Fibroblast of gingiva (primary cell): Measurements from ENCODE around the gene RPTOR.
"Not testable (repeated sequence)": the region's sequence is repeated elsewhere in the genome, so short reads cannot be mapped to it uniquely, and the experiment has no call there.

Source experiments
- DNase-seq: peaks from one replicate; pipeline ENCODE4 v3.0.0-alpha.2; 2011; ENCODE audit warnings: low read depth

RPTOR gene

DNA sequence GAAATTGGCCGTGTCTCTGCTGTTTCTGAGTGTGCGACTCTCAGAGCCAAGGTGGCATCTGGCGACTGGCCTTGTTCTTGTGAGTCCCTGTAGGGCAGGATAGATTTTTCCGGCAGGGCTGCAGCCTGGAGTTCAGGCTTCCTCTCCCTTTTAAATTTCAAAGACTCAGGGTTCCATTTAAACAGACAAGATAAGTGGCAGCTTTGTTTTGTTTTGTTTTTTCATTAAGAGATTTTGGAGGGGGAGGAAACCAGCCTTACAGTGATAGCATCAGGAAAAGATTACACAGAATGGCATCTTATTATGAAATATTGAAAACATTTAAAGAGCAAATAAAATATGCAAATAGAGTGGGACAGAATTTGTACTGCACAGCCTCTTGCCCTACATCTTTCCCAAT is 151.3 kb downstream of the RPTOR start:
- peak; percentile 54 for DNase-seq

DNA sequence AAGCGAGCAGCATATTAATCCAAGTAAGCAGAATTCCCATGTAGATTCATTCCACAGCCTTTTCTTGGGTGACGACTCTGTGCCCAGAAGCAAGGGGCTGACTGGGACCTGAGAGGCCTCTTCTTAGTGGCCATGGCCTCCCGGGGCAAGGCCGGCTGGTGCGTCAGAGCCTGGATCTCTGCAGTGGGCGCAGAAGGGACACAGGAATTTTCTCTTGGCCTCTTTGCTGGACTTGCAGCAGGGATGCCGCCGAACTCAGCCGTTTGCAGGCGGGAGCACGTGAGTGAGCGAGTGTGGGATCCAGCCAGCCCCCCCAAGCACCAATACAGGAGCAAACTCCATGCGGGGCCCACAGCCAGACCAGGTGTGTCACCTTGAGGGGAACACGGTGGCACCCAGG is 151.8 kb downstream of the RPTOR start:
- peak; percentile 58 for DNase-seq

DNA sequence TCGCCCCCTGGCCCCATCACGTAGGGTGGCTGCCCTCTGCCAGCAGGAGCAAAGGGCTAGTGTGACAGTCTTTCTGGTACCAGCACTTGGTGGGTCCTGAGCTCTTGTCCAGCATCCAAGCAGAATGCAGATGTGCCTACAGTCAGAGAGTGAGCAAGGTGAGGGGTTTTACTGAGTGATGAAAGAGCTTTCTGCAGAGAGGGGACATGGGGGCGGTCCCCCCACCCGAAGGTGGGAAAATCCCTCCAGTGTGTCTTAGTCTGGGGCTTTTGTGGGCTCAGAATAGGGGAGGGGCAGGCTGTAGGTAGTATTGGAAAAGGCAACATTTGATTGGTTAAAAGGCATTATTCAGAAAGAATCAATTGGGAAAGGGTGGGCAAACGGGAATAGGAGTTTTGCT is 152.3 kb downstream of the RPTOR start:
- no peak for DNase-seq

DNA sequence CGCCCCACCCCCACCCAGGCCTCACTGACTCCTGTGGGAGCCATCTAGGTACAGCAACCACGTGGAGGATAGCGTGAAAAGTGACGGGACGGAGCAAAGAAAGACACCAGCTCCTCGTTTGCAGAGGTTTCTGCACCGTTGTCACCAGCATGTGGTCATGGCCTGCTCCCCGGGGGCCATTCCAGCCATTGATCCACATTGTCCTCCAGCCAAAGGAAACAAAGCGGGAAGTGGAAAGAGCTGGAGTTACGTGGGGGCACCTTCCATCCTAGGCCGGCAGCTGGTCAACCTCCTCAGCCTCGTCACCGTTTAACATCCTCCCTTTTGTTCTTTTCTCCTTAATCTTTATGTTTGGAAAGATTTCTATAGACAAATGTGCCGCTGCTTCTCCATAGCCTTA is 153.7 kb downstream of the RPTOR start:
- no peak for DNase-seq

DNA sequence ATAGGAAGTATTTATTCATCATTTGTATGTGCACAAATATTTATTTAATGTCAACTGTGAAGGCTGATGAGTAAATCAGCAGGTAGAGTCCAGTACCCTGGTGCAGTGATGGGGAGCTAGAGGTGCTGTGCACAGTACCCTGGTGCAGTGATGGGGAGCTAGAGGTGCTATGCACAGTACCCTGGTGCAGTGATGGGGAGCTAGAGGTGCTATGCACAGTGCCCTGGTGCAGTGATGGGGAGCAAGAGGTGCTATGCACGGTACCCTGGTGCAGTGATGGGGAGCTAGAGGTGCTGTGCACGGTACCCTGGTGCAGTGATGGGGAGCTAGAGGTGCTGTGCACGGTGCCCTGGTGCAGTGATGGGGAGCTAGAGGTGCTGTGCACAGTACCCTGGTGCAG is 154.6 kb downstream of the RPTOR start:
- not testable (repeated sequence) for DNase-seq

DNA sequence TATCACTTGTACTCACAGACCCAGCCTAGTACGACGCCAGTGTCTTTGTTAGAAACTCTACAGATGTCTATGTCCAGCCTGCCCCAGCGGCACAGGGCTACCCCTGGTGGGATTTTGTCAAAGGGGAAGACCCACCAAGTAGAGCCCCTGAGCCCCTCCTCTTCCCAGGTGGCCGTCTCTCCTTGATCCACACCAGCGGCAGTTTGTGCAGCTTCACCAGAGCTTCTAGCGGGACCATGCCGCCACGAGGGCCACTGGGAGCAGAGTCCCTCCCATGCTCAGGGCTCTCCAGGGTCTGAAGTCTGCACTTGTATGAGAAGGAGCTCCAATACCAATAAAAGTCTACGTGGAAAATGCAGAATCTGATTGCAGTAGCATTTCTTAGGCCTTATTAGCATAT is 157.1 kb downstream of the RPTOR start:
- DNase-seq, result no peak

DNA sequence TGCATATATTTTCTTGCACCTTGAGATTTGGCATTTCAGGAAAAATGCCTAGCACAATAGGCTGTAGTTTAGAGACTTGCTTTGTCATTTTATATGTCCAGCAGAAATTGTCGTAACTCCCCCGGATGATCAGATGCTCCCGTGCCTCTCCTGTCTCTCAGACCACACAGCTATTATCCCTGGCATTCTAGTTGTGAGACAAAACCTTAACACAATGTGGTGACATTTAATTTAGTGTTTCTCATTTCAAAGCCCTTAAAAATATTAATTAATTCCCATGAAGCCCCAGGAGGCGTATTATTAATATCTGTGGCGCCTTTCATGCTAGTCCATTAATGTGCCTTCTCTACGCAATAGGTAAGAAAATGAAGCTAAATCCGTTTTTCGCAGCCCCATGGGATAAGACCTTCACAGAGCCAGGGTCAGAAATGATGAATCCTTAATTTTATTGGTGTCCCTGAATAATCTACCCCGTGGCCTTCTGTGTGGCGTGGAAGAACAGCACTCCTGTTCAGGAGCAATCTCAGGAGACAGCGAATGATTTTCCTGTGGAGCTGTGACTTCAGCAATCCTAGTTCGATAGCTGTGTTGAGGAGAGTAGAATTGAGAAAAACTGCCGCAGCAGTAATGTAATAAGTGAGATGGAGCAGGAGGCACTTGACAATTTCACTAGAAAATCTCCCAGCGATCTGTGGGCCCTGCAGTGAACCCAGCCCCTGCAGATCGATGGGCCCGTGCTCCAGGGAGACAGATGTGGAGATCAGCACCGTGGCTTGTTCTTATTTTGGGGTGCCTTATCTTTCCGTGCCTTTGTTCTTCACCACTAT is 157.9 kb downstream of the RPTOR start:
- no peak for DNase-seq

DNA sequence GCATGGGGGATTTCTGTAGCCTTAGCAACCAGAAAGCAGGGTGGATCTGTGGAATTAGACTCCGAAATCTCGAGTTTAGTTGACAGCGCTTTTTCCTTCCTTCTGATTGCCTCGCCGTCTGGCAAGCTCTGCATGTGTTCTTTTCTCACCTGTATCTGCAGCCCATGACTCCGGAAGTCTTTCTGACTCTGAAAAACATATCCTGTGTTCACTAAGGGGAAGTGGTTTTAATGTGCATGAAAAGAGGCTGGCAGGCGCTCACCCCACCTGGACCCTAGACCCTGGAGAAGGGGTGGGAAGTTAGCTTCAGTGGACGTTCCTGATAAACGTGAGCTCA is 158.5 kb downstream of the RPTOR start:
- DNase-seq, result no peak

DNA sequence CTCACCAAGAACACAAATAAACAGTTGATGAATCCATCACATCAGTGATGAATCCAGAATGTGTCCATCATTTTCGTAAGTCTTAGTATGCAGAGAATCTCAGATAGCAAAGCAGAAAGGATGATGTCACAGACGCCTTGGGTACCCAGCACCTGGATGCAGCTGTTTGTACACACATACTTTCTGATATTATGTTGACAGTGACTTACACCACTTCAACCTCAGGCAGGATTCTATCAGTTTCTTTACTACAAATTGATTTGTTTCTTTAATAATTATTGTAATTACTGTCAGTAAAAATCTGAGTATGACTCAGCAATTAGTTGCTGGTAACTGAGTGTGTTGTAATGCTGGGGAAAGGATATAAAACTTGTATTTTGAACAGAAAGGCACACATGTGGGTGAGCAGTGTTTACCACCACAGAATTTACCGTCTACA is 159.8 kb downstream of the RPTOR start:
- peak; percentile 14 for DNase-seq

DNA sequence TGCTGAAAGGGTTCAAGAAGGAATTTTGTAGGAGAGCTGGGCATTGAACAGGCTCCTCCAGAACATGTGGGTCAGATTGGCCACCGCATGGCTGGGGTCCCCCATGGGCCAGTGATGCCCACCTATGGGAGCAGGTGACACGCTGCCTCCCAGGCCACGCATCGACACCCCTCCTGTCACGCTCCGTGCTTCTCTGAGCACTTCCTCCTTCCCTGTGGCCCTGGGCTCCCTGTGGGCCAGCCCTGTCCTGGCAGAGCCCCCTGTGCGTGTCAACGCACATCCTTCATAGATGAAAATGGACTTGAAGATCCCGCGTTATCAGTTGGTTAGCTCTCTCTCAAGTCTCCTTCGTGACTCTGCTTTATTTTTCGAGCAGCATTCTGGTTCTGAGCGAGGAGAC is 160.3 kb downstream of the RPTOR start:
- no peak for DNase-seq

DNA sequence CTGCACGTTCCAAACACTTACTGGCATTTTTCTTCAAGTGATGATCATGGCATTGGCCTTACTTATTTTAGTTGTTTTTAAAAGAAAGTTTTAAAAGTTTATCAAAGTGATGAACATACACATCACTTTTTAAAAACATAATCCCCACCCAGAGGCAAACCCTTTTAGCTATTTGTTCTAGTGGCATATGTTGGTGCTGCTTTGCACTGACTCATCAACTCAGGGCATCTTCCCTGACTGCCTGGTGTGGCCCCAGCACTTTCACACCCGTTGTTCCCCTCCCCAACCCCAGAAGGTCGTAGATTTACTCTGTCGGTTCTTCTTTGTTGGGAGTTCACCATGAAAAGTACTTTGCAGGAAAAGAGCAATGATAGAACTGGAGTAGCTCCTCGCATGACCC is 161.3 kb downstream of the RPTOR start:
- DNase-seq, result no peak

DNA sequence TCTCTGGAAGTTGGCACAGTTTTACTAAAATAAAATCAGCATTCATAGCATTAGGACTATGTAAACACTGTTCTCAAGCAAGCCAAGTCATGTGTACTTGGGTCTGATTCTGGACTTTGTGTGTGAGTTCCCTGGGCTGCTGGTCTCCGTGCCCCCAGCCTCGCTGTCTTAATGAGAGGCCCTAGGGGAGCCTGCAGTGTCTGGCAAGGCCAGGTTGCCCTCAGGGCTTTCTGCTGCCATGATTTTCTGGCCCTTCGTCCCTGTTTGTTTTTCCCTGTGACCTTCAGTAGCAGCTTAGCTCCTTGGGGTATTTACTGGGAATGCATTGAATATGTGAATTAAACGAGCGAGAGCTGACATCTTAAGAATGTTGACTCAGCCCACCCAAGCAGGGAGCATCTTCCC is 161.8 kb downstream of the RPTOR start:
- no peak for DNase-seq

DNA sequence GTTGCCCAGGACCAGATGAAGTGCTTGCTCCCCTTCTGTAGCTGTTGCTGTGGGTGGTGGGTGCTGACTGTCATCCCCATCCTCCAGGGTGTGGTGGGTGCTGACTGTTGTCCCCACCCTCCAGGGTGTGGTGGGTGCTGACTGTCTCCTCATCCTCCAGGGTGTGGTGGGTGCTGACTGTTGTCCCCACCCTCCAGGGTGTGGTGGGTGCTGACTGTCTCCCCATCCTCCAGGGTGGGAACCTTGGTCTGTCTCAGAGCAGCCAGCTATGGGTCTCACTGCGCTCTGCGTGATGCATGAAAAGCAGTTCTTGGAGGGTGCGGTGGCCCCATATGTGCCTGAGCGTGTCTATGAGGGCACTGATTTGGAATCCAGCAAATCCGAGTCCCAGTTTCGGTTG is 163.8 kb downstream of the RPTOR start:
- DNase-seq, result no peak

DNA sequence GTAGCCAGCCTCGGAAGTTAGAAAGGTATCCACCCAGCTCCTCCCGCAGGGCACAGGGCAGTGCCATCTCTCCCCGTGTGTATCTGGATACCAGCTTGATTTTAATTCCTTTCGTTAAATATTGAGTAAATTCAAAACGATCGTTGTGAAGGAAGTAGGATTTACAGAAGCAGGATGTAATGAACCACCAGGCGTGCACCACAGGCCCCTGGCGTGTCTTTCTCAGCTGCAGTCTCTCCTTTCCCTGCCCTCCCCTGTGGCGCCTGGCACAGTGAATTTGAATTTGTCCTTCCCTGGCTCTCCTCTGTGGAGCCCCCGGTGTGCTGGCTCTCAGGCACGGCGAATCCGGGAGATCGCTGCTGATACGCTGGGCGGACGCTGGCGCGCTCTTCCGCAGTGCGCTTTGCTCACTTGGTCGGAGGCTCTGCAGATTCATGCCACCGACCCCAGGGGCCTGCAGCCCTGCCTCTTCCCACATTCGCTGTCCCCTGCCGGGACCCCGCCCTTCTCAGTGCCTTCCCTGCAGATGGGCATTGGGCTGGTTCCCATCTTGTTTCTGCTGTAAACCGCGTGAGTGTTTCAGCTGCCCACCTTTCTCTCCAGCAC is 164.6 kb downstream of the RPTOR start:
- DNase-seq, result no peak

DNA sequence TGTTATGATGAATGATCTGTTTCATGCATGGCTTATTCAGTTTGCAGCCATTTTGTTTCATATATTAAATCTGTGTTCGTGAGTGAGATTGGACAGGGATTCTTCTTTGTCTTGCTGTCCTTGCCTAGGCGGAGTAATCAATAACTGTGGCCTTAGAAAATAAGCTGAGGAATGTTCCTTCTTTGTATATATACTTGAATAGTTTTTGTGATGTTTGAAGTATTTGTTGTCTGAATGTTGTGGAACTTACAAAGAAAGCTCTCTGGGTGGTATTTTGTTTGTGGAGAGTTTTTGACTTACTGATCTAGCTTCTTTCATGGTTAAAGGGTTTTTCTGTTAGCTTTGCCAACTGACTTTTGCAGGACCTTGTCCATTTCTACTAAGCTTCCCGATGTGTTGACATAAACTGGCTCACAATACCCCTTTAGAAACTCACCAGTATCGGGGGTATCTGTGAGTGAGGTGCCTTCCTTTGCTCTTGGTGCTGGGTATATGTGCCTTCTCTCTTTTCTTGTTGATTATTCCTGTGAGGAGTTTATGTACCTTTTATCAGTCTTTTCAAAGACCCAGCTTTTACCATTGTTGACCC is 166.2 kb downstream of the RPTOR start:
- no peak for DNase-seq

DNA sequence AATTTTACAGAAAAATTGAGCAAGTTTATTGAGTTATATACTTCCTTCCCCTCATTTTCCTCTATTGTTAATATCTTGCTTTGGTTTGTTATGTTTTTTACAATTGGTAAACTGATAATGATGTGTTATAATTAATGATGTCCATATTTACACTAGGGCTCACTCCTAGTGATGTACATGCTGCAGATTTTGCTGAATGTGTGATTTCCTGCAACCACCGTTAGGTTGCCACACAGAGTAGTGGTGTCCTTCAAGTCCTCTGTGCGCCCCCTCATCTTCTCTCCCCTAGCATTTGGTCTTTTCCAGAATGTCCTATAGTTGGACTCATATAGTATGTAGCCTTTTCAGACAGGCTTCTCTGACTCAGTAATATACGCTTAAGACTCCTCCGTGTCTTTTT is 167.5 kb downstream of the RPTOR start:
- no peak for DNase-seq

DNA sequence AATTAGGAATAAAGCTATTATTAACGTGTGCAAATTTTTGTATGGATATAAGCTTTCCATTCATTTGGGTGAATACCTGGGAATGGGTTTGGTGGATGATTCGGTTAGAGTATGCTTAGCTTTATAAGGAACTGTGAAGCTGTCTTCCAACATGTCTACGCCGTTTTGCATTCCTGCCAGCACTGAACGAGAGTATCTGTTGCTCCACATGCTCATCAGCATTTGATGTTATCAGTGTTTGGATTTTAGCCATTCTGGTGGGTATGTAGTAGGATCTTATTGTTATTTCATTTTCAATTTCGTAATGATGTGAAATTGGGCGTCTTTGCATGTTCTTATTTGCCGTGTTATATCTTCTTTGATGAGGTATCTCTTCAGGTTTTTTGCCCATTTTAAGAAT is 168.0 kb downstream of the RPTOR start:
- DNase-seq, result no peak

DNA sequence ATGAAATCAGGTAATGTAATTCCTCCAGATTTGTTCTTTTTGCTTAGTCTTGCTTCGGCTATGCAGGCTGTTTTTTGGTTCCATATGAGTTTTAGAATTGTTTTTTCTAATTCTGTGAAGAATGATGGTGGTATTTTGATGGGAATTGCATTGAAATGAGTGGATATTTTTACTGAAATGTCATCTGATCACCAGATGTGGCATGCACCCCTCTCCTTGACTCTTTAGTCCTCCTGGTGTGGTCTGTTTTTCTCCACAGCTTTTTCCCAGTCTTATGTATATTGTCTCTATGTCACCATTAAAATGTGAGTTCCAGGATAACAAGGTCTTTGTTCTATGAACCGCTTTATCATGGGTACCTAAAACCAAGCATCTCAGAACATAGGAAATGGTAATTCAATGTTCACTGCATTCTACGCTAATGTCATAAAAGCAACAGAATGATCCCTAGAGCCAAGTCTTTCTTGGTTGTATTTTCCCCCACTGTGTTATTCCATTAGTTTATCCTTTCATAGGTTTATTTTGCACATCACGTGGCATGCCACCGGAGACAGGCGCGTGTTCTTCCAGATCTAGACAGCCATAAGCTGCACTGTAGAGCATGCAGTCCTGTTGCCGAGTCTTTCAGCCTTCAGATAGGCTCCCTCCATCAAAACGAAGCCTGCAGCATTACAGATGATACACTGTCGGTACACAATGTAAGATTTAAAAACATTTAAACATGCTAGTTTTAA is 172.5 kb downstream of the RPTOR start:
- no peak for DNase-seq

DNA sequence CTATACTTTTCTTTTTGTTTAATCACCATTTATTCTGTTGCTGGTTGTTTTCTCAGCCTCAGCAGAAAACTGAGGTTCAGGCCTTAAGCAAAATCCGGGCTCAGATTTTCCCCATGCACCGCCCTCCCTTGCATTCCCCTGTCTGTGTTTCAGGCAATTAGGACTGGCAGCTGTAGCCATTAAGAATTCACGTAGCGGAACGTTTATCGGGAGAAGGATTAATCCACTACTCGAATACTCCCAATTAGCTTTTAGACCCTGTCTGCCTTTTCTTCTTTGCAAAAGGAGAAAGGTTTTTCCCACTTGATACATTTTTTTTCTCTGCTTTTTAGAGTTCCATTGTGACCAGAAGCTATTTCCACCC is 173.1 kb downstream of the RPTOR start:
- DNase-seq, result no peak

DNA sequence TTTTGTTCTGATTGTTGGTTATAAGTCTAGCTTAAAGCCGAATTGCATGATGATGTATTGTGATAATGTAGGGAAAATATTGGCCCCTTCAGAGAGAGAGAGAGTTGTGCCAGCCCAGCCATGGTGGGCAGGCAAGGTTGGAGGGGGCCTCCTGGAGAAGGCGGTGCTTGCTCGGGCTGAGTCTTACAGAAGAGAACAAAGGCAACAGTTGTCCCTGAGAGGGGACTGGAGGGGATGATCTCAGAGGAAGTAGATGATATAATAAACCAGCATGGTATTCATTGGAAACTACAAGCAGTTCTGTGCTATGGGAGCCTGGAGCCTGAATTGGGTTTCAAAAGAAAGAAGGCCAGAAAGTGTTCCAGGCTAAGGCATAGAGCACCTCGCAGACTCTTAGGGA is 173.8 kb downstream of the RPTOR start:
- DNase-seq, result no peak

DNA sequence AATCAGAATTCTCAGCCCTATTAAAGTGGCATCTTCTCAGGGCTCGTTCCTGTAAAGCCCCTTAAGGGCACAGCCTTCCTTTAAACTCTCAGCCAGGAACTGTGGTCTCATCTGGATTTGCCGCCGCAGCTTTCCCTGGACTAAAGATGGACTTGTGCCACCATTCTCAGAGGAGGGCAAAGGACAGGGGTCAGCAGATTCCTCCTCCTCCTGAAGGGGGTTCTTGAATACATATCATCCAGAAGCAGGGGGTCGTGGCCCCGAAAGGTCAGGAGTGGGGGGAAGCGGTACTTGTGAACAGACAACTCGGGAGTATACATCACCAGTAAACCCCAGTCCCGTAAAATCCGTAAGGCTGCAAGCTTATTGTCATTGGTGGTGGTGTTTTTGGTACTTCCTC is 174.8 kb downstream of the RPTOR start:
- DNase-seq, result no peak

DNA sequence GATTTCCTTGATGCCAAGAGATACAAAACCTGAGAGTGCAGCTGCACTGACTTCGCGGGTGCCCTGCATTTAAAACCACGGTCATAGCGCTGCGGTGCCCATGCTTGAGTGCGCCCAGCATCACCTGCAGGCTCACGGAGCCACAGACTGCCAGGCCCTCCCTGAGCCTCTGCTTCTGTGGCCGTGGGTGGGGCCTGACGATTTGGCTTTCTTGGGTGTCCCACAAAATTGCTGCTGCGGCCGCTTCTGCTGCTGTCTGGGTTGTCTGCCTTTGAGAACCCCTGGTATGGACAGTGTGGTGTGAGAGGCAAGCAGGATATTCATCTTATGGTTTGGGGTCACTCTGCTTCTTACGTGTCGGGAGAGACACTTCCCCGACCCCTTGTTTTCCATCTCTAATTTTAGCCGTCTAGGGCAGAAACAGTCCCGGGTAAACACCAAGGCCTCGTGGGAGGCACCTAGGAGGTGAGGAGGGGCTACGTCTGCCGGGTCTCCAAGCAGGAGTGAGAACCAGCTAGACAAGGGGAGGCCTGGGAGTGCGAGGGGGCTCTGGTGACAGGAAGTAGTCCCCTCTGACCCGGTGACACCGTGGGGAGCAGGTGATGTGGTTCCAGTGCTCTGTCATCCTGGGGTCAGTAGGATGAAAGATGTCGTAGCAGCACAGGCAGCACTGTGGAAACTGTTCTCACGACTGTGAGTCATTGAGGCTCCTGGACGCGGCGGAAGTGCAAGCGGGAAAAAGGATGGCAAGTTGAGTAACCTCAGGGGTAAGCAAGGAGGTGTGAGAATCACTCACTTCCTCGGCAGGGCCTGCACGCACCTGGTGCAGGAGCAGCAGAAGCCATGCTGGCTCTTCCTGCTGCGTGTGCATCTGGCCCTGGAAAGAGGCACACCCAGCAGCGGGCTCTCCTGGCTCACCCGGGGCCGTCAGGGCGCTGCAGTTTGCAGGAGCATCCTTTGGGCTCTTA is 176.3 kb downstream of the RPTOR start:
- peak; percentile 26 for DNase-seq
